GM15510 (cell line): ENCODE results near the gene RNH1.
A peak's percentile ranks its signal among the peaks of the same experiment; 100 is the strongest.

Source experiments
- POLR2A ChIP-seq: IDR thresholded peaks from 3 replicates; pipeline ENCODE4 v1.6.1; 2011; ENCODE audit warnings: borderline replicate concordance; ENCODE audit not compliant: insufficient read length; ENCODE audit errors: extremely low read depth

The RNH1 gene

DNA sequence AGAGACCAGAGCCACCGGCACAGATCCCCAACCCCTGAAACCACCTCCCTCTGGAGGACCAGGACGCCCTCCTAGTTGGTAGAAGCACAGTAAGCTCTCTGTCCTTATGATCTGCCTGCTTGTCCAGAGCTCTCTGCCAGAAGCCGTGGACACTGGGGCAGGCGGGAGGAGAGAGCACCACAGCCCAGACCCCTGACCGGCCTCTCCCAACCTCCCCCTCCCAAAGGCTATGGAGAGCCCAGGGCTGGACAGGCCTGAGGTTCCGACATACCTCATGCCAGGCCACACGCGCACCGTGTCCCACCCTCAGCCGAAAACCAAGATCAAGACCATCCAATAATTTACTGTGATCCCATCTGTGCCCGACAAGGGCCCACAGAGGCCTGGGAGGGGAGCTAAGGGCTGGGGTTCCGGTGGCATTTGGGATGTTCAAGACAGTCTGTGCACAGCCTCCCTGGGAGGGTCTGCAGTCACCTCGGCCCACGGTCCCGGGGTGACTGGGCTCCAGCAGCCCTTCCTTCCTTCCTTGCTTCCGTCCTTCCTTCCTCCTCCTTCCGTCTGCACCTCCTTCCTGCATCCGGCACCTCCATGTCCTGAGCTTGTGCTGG is 25.0 kb upstream of the RNH1 start:
- TF ChIP-seq POLR2A = no peak

DNA sequence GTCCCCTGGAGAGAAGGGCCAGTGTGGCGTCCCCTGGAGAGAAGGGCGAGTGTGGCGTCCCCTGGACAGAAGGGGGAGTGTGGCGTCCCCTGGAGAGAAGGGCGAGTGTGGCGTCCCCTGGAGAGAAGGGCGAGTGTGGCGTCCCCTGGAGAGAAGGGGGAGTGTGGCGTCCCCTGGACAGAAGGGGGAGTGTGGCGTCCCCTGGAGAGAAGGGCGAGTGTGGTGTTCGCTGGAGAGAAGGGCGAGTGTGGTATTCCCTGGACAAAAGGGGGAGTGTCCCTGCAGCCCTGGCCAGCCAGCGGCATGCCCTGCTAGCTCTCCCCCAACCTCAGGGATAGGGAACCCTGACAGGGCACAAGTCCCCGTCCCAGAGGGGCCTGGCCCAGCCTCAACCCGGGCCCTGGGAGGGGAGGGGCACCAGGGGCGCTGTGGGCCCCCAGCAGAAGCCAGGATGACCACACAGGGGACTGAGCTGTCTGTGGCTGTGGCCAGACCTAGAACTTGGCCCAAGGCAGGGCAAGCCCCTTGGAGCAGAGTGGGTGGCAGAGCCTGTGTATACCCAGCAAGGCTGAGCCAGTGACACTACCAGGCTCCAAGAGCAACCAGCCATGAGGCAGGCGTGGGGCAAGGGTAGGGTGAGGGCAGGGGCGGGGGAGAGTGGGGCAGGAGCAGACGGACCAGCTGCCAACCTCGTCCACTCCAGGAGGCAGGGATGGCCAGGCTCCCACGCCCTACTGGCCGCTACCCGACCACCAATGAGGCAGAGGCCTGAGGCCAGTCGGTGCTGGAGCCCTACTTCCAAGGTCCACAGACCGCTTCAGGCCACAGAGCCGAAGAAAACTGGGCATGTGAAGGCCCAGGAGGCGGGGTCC is 24.2 kb upstream of the RNH1 start:
- TF ChIP-seq POLR2A = no peak

DNA sequence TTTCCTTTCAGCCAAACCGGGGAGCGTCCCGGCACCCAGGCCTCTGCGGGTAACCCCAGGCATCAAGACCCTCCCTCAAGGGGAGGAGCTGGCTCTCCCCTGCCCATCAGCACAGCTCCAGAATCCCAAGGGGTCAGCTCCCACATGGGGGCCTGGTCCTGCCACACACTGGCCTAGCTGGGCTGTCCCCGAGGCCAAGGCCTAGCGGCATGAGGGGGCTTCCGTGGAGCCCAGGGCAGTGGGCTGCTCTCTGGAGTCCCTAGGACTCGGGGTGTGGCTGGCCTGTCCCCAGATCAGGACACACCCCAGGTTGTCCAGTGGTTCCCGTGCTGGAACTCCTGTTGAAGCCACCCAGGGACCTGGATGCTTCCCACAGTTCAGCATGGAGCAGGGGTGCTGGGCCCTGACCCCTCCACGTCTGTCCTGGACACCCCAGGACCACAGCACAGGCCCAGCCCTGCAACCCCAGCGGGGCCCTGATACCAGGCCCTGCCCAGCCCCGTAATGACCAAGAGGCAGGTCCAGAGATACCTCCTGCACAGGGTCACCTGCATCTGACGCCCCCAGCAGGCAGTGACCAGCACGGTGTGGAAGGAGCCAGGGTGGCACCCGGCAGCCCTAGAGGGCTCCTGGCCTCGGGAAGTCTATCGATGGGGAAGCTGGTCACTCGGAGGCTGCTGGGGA is 22.8 kb upstream of the RNH1 start:
- TF ChIP-seq POLR2A = no peak

DNA sequence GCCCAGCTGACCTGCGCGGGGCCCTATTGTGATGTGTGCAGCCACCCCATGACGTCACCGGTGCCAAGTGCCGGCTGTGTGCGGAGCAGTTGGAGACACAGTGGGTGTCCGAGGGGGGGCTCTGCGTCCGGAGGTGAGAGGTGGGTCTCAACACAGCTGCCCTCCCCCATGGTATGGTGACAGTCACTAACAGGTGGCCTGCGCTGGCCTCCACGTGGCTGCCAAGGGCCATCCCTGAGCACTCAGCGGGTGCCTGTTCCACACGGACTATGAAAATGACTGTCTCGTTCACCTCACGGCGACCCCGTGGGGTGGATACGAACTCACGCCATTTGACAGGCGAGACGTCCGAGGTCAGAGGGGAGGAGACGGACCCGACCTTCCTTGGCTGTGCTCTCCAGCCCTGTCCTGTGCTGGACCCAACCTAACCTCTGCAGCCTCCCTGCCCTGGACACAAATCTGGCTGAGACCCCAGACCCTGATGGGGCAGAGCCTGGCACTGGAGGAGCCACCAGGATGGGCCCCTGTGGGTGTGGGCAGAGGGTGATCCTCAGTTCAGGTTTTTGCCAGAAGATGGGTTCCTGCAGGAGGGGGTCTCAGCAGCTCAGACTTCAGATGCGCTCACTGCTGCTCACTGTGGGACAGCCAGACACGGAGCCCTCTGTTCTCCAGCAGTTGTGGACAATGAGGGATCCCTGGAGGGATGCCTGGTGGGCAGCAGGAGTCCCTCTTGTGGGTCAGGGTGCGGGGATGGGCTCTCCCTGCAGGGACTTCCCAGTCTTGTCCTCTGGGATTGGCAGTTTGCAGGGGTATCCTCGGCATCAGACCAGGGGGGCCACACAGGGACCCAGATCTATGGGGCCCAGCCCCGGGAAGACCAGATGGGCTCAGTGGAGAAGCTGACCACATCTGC is 22.0 kb upstream of the RNH1 start:
- no peak for TF ChIP-seq POLR2A

DNA sequence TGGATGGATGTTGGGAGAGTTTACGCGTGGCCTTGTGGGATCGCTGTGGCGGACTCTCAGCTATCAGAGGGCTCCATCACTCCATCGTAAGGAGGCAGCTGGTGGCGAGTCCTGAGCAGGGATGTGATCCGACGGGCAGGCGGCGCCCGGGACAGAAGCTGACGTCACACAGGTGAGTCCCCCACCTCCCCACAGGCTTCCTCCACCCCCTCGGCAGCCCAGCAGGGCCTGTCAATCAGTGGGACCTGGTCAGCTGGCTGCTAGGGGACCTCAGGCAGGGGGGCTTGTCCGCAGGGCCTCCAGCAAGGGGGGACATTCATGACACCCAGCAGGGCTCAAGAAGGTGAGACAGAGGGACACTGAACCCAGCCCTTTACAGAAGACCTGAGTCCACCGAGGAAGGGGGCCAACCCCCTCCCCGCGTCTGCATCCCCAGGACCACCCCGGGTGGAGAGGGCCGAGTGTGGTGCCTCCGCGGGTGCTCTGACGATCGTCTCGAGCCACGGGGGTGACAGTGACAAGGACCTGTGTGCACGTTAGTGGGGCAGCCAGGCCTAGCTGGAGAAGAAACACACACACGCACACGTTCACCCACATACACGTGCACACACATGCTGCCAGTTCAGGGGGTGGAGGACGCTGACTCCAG is 21.2 kb upstream of the RNH1 start:
- no peak for TF ChIP-seq POLR2A

DNA sequence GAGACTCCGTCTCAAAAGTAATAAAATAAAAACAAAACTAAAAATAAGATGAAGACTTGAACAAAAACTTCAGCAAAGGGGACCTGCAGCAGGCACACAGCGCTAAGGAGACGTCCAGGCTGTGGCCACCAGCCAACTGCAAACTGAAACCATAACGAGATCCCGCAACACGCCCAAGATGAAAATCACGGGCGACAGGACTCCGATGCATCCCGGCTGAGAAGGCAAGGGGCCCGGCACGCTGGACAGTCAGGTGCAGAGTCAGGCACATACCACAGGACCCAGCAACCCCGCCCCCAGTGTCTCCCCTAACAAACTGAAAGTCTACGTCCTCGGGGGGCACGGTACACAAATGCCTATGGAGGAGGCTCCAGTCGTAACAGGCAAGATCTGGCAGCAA is 19.1 kb upstream of the RNH1 start:
- no peak for TF ChIP-seq POLR2A

DNA sequence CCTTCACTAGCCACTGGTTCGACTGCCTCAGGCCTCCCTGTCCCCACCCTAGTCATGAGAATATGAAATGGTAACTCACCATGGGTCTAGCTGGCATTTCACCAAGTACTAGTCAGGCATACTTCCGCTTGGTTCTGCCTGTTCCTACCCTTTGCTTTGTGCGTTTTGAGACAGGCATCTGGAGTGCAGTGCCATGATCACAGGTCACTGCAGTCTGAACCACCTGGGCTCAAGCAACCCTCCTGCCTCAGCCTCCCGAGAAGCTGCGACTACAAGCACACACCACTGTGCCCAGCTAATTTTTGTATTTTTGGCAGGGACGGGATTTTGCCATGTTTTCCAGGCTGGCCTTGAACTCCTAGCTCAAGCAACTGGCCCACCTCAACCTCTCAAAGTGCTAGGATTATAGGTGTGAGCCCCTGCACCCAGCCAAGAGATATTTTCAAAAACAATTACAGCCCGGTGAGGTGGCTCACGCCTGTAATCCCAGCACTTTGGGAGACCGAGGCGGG is 14.2 kb upstream of the RNH1 start:
- no peak for TF ChIP-seq POLR2A

DNA sequence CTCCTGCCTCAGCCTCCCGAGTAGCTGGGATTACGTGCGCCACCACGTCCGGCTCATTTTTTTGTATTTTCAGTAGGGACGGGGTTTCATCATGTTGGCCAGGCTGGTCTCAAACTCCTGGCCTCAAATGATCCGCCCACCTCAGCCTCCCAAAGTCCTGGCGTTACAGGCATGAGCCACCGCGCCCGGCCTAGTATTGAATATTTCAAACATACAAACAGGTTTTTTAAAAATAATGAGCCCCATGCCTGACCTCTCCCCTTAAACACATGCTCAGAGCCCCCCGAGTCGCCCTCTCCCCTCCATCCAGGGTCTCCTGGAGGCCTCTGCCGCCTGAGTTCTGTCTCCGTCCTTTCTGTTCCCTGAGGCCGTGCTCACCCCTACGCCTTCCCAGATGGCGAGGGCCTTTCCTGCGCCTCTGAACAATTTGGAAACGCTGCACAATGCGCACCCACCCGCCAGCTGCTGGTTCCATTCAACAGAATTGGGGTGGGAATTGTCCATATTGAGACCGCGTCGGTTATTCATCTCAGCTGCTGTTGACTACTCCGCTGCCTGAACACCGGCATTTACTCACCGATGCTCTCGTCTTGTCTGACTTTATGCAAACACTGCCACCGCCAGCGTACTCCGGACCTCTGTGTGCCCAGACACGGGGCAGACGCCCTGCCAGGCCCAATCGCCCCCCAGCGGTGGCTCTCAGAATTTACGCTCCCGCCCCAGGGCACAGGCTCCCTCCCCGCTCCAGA is 13.6 kb upstream of the RNH1 start:
- TF ChIP-seq POLR2A = no peak

DNA sequence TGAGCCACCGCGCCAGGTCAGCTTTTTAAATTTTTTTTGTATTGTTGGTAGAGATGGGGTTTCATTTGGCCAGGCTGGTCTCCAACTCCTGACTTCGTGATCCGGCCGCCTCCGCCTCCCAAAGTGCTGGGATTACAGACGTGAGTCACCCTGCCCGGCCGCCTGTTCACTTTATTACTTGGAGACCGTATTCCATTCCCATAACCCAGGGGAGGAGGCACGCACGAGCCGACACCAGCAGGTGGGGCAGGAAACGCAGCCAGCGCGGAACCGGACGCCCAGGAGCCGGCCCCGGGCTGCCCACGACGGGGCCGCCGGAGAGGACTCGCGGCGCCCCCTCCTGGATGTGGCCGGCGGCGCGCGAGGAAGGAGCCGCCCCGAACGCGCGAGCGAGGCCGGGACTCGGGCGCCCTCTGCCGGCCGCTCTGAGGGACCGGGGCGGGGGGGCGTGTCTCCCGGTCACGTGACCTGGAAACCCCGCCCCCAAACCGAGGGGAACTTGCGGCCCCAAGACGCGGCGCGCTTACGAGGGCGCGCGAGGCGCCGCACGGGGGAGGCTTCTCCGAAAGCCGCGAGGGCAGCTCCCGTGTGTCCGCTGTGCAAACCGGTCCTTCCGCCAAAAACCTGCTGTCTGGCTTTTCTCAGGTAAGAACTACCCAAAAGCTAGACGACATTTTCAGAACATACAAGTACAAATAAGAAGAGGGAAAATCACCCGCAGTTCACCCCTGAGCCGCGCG is 11.6 kb upstream of the RNH1 start:
- peak; percentile 44 for TF ChIP-seq POLR2A

DNA sequence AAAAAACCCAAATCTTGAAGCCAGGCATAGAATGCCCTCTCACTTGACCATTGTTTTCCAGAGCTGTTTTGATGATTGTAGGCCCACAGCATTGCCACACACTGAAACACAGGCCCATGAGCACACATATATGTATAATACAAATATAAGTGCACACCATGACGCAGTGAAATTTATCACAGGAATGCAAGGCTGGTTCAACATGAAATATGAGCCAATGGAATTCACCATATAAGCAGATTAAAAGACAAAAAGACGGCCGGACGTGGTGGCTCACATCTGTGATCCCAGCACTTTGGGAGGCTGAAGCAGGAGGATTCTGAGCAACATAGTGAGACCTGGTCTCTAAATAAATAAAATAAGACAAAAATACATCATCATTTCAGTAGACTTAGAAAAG is 9.4 kb upstream of the RNH1 start:
- TF ChIP-seq POLR2A = no peak

DNA sequence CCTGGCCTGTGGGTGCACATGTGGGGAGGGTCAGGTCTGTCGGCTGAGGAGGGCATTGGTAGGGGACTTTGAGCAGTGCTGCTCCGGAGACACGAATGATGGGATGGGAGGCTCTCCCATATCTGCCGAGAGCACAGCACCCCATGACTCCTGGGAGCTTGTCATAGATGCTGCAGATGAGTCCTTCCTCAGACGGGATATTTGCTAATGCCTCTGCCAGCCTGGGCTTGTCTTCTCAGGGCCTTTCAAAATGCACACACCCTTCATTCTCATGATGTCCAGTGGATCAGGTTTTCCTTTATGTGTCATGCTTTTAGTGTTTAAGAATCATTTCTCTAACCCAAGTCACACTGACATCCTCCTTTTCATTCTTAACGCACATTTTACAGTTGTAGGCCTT is 8.1 kb upstream of the RNH1 start:
- TF ChIP-seq POLR2A = no peak

DNA sequence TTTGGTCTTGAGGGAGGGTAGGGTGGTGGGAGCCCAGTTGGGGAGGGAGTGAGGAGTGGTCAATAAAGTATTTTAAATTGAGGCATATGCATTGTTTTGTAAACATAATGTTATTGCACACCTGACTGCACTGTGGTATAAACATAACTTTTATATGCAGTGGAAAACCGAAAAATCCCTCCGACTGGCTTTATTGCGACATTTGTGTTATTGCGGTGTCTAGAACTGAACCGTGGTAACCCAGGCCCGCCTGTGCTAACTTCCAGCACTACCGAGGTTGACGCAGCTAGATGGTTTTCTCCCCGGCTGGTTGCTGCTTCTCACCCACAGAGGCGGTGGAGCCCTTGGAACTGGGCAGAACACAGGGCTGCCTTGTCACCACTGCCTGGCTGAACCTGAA is 7.6 kb upstream of the RNH1 start:
- no peak for TF ChIP-seq POLR2A
